HepG2 (cell line): ENCODE results near the gene EGLN2. TPM values are rescaled to one million over a fixed set of nuclear protein-coding genes. Genes with fewer than 3 reads are reported as not detected.
A peak's percentile ranks its signal among the peaks of the same experiment; 100 is the strongest.

ENCODE experiments used
- ATAC-seq: fragments of 200-7000 bp; cut with Tn5 transposase; 3 replicates; pipeline ENCODE4 v1.9.1; 2020; ENCODE audit warnings: mild to moderate bottlenecking, moderate library complexity
- BruUV-seq: library from RNA; stranded (reverse); fragments of 400-500 nt; replicated peaks from 2 replicates; lab custom pipeline; 2021; lab: Mats Ljungman, UMichigan
- CTCF ChIA-PET: fragments of 300-600 bp; formaldehyde crosslinking; extraction: SDS; loops from one replicate; lab custom pipeline; 2021; ENCODE audit warnings: low total read pairs, inconsistent platforms, low intra/inter-chr PET ratio; lab: Yijun Ruan, JAX
- POLR2A ChIA-PET: fragments of 350-600 bp; sonication (Branson Sonifier 250); formaldehyde crosslinking; loops from one replicate; lab custom pipeline; 2020; ENCODE audit warnings: antibody characterized with exemption, inconsistent platforms; lab: Yijun Ruan, JAX
- DNase-seq: peaks from one replicate; pipeline ENCODE4 v3.0.0-alpha.2; 2015; ENCODE audit warnings: low spot score
- FAIRE-seq: peaks from 3 replicates; lab custom pipeline; 2011; peaks lifted over from hg19 to GRCh38; lab: Jason Lieb, UNC
- H2AFZ ChIP-seq: one replicate; pipeline ENCODE4 v1.6.1; 2011; ENCODE audit warnings: low read length, inconsistent platforms
- H3K27ac ChIP-seq: fragments of 300-600 bp; 3 replicates; pipeline ENCODE4 v1.8.0; 2011; ENCODE audit warnings: mixed run types, mild to moderate bottlenecking, mixed read lengths, low read length, inconsistent platforms; ENCODE audit not compliant: insufficient read depth; ENCODE audit errors: extremely low read length
- H3K27me3 ChIP-seq, 2 experiments: fragments of 200-600 bp in 1 of 2; 2 replicates in 1 of 2; 3 replicates in 1 of 2; pipeline versions ENCODE4 v1.6.0 to v1.8.0; 2011; ENCODE audit warnings: low read length in 2 of 2, mild to moderate bottlenecking in 2 of 2, moderate library complexity in 2 of 2, inconsistent platforms in 1 of 2; ENCODE audit not compliant: insufficient read depth in 2 of 2, control insufficient read depth in 1 of 2
- H3K36me3 ChIP-seq, 2 experiments: fragments of 200-600 bp in 1 of 2; replicated peaks in 1 of 2; 2 replicates in 1 of 2; 3 replicates in 1 of 2; pipeline versions ENCODE4 v1.5.1 to v1.8.0; 2011; ENCODE audit warnings: low read length in 2 of 2, inconsistent platforms in 1 of 2; ENCODE audit not compliant: insufficient read depth in 2 of 2, control insufficient read depth in 1 of 2
- H3K4me1 ChIP-seq: 2 replicates; pipeline ENCODE4 v1.5.1; 2012; ENCODE audit warnings: low read length, inconsistent platforms; ENCODE audit not compliant: insufficient read depth
- H3K4me2 ChIP-seq: 2 replicates; pipeline ENCODE4 v1.6.0; 2011; ENCODE audit warnings: low read depth, low read length, inconsistent platforms
- H3K4me3 ChIP-seq, 3 experiments: fragments of 200-600 bp in 1 of 3; sonication (generic), shearing (Covaris generic) in 1 of 3; replicated peaks in 1 of 3; 2 replicates each; pipeline ENCODE4 v1.5.1; 2011 to 2016; ENCODE audit warnings: low read length in 3 of 3, inconsistent platforms in 2 of 3, low read depth in 2 of 3, mild to moderate bottlenecking in 2 of 3, control low read depth in 1 of 3, mixed read lengths in 1 of 3; ENCODE audit not compliant: insufficient read depth in 1 of 3
- H3K79me2 ChIP-seq: one replicate; pipeline ENCODE4 v1.6.1; 2011; ENCODE audit warnings: low read length, inconsistent platforms; ENCODE audit not compliant: insufficient read depth
- H3K9ac ChIP-seq: 2 replicates; pipeline ENCODE4 v1.6.0; 2011; ENCODE audit warnings: mild to moderate bottlenecking, low read depth, low read length, inconsistent platforms; ENCODE audit not compliant: insufficient read depth
- H3K9me3 ChIP-seq: 2 replicates; pipeline ENCODE4 v1.5.1; 2012; ENCODE audit warnings: mild to moderate bottlenecking, low read length
- H4K20me1 ChIP-seq: 2 replicates; pipeline ENCODE4 v1.6.0; 2011; ENCODE audit warnings: inconsistent platforms, mild to moderate bottlenecking, low read length, moderate library complexity; ENCODE audit not compliant: insufficient read depth
- ADNP ChIP-seq: sonication (generic); formaldehyde crosslinking; IDR thresholded peaks from 2 replicates; pipeline ENCODE4 v1.4.0; 2020; ENCODE audit warnings: missing genetic modification reagents
- CBX5 ChIP-seq: sonication (generic); formaldehyde crosslinking; IDR thresholded peaks from 2 replicates; pipeline ENCODE4 v1.4.0; 2020; ENCODE audit warnings: missing genetic modification reagents, borderline replicate concordance
- ESRRA ChIP-seq: sonication (generic); formaldehyde crosslinking; IDR thresholded peaks from 2 replicates; pipeline ENCODE4 v1.5.1; 2020; ENCODE audit warnings: mild to moderate bottlenecking, low read depth, missing genetic modification reagents
- KAT7 ChIP-seq: IDR thresholded peaks from 2 replicates; pipeline ENCODE4 v1.6.1; 2018; ENCODE audit warnings: borderline replicate concordance, missing compliant biosample characterization
- RELA ChIP-seq: sonication (generic); formaldehyde crosslinking; IDR thresholded peaks from 2 replicates; pipeline ENCODE4 v1.4.0; 2020; ENCODE audit warnings: missing genetic modification reagents
- SMC3 ChIP-seq: IDR thresholded peaks from 2 replicates; pipeline ENCODE4 v1.6.1; 2011; ENCODE audit warnings: low read length, improper control_type of control experiment
- ZFP82 ChIP-seq: sonication (generic); formaldehyde crosslinking; IDR thresholded peaks from 2 replicates; pipeline ENCODE4 v1.5.1; 2020; ENCODE audit warnings: mild to moderate bottlenecking, missing genetic modification reagents, borderline replicate concordance
- ZFY ChIP-seq: sonication (generic); formaldehyde crosslinking; IDR thresholded peaks from 2 replicates; pipeline ENCODE4 v1.4.0; 2020; ENCODE audit warnings: missing genetic modification reagents
- ZNF263 ChIP-seq: sonication (generic); formaldehyde crosslinking; IDR thresholded peaks from 2 replicates; pipeline ENCODE4 v1.4.0; 2020; ENCODE audit warnings: missing genetic modification reagents
- WGBS: methylation state at CpG from one replicate; pipeline ENCODE4 v1.1.6; 2017; ENCODE audit warnings: low lambda C conversion rate; 5-methylcytosine and 5-hydroxymethylcytosine counted together
- in situ Hi-C: cut with HindIII; loops from 2 replicates; pipeline ENCODE4 v1.10.0; 2017; ENCODE audit warnings: low pct_unique_long_range_greater_than_20kb; ENCODE audit not compliant: extremely low pct_ligation_motif_present
- intact Hi-C: fragments of 100-400 bp; cut with micrococcal nuclease; formaldehyde crosslinking; loops from one replicate; pipeline ENCODE4 v1.10.0; 2022; ENCODE audit not compliant: unreplicated experiment
- polyA plus RNA-seq, 8 experiments: library from polyadenylated mRNA; depleted of rRNA in 3 of 8; stranded (reverse) in 7 of 8; unstranded in 1 of 8; fragments of >200 nt; fragmentation: Illumina TruSeq in 4 of 8; extraction: Trizol in 4 of 8; gene quantifications; 2 replicates each; pipeline versions ENCODE4 v1.2.1 to v1.2.3, GENCODE V29; 2011 to 2016; ENCODE audit warnings: low read depth in 4 of 8, missing spikeins in 1 of 8, mixed read lengths in 1 of 8; ENCODE audit not compliant: insufficient read depth in 1 of 8
- total RNA-seq, 5 experiments: library from RNA; depleted of rRNA; stranded (reverse); fragments of >200 nt; fragmentation: Illumina TruSeq; extraction: Trizol; gene quantifications; 2 replicates each; pipeline ENCODE4 v1.2.3, GENCODE V29; 2016; ENCODE audit warnings: low read depth in 1 of 5
- TF ChIP-seq, protein P1 (sequence below): sonication (generic); formaldehyde crosslinking; IDR thresholded peaks from 2 replicates; pipeline ENCODE4 v1.5.0; 2020; ENCODE audit warnings: missing genetic modification reagents
- TF ChIP-seq, protein P2 (sequence below): sonication (generic); formaldehyde crosslinking; IDR thresholded peaks from 2 replicates; pipeline ENCODE4 v1.5.1; 2020; ENCODE audit warnings: missing genetic modification reagents, mild to moderate bottlenecking, borderline replicate concordance
- TF ChIP-seq, protein P3 (sequence below): IDR thresholded peaks from 2 replicates; pipeline ENCODE4 v1.6.1; 2016
- TF ChIP-seq, protein P4 (sequence below): sonication (generic); formaldehyde crosslinking; IDR thresholded peaks from 2 replicates; pipeline ENCODE4 v1.5.0; 2020; ENCODE audit warnings: missing genetic modification reagents
- TF ChIP-seq, protein P5 (sequence below): sonication (generic); formaldehyde crosslinking; IDR thresholded peaks from 2 replicates; pipeline ENCODE4 v1.9.0; 2022; ENCODE audit warnings: low read depth, missing genetic modification reagents

Gene EGLN2
- total and polyA plus RNA-seq, 2 of the 13 experiments (the other 11 are each of a cell fraction or from before 2014, with no cell fraction given): 16.5 to 40.8 TPM

DNA sequence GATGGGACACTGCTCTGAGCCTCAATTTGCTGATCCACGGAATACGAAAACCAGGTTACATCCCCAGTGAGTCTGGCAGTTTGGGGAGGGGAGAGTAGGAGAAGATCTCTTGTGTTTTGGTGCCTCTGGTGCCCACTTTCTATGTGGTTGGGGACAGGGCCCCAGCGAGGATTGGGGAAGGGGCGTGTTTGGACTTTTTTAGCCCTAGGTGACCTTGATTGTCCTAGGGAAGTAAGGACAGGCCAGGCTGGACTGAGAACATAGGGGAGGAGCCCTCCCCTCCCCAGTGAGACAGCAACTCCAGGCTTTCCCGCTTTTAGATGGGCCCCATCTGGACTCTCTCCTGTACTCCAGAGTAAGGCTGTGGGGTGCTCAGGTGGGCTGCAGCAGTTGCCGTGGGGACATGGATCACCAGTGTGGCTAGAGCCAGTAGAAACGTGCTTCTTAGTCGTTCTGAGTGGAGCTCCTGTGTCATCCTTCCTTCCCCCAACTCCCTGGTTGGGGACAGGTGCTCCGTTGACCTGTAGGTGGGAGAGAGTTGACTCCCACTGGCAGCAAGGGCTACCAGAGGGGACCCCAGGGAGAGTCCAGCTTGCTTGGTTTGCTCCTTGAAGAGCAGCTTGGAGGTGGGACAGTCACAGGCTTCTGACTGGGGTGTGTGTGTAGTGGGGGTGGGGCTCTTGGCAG lies 4.3 kb downstream of the EGLN2 start (continued):
- TF ChIP-seq, protein P1, sequence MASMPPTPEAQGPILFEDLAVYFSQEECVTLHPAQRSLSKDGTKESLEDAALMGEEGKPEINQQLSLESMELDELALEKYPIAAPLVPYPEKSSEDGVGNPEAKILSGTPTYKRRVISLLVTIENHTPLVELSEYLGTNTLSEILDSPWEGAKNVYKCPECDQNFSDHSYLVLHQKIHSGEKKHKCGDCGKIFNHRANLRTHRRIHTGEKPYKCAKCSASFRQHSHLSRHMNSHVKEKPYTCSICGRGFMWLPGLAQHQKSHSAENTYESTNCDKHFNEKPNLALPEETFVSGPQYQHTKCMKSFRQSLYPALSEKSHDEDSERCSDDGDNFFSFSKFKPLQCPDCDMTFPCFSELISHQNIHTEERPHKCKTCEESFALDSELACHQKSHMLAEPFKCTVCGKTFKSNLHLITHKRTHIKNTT (CRISPR knock-in tag): no peak
- TF ChIP-seq ESRRA (CRISPR knock-in tag) (no peak), KAT7 (CRISPR knock-in tag) (no peak), RELA (CRISPR knock-in tag) (no peak)

DNA sequence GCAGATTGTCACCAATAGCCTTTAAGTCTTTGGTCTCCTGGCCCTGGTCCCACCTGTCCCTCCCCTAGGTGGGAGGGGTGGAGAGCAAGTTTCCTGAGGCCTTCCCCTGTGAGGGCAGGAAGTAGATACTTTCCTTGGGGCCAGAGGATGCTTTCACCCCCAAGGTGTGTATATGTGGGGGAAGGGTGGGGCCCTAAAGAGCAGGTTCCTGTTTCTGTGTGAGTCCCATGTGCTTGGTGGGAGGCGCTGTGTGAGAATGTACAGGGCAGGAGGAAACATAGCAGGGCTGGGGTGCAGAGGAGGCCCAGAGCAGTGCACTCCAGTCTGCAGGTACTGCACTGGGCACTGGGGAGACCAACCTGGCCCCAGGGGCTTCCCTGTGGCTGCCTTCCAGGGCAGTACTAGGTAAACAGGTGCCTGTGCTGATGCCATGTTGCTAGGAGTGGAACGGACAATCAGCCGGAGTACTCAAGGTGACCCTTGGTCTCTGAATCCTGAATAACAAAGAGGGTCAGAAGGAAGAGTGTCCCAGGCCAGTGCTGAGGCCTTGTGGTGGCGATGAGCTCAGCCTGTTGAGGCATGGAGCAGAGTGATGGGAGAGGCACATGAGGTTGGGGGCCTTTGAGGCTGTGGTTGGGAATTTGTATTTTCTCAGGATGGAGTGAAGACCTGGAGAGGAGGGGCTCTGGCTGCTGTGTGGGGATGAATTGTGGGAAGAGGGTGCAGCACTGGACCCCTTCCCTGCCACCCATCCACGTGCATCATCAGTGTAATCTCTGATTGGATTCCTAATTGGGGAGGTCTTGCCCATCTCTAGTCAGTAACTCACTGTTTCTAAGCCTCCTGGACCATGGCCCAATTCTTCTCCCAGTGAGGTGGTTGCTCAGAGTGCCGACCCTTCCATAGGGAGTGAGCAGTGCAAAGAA lies 5.1 kb downstream of the EGLN2 start:
- peak; percentile 32 for FAIRE-seq
- ATAC-seq: peak; percentile 15
- no peaks in the 10 kb centered on the region; a peak in 1 of 5 replicates for H3K27me3 ChIP-seq
- H3K9ac ChIP-seq: peak overlapping the region; percentile 26; the same call in 1 of the 2 replicates
- peaks cover 11% of the 10 kb centered on the region; the same call in 1 of the 2 replicates for H4K20me1 ChIP-seq
- H3K4me3 ChIP-seq: peak overlapping the region in 1 of 3 experiments; percentile 23; a peak in 1 of 6 replicates
- H3K79me2 ChIP-seq: peaks cover 34% of the 10 kb centered on the region
- WGBS: 65% methylated on average over 5 of the region's 6 CpGs
- H3K27ac ChIP-seq: peak overlapping the region; percentile 48
- peaks cover 14 to 28% of the 10 kb centered on the region in 2 experiments; a peak in 4 of 5 replicates for H3K36me3 ChIP-seq
- peak; percentile 52 for DNase-seq
- H3K9me3 ChIP-seq: no peaks in the 10 kb centered on the region
- intact Hi-C loops: no loop called here
- POLR2A ChIA-PET: interaction anchor here (1.3 to 5.0 kb wide), 3 partner anchors 26 to 54 kb away, joined by 5 to 28 read pairs (median 10); partner anchors contain the start of genes ACTMAP, RAB4B and SNRPA
- BruUV-seq: no TSS peak
- in situ Hi-C loops: no loop called here
- H3K4me1 ChIP-seq: peaks cover 53% of the 10 kb centered on the region
- CTCF ChIA-PET: no interaction called here
- peak overlapping the region; percentile 38 for H3K4me2 ChIP-seq
- H2AFZ ChIP-seq: no peak overlapping the region
- TF ChIP-seq ZNF263 (no peak), ZFP82 (CRISPR knock-in tag) (no peak), ADNP (no peak), ZFY (CRISPR knock-in tag) (peak; percentile 48; the same call in 1 of the 2 replicates), SMC3 (no peak), CBX5 (CRISPR knock-in tag) (no peak)
- TF ChIP-seq, protein P2, sequence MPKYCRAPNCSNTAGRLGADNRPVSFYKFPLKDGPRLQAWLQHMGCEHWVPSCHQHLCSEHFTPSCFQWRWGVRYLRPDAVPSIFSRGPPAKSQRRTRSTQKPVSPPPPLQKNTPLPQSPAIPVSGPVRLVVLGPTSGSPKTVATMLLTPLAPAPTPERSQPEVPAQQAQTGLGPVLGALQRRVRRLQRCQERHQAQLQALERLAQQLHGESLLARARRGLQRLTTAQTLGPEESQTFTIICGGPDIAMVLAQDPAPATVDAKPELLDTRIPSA (CRISPR knock-in tag): no peak
- TF ChIP-seq, protein P3, sequence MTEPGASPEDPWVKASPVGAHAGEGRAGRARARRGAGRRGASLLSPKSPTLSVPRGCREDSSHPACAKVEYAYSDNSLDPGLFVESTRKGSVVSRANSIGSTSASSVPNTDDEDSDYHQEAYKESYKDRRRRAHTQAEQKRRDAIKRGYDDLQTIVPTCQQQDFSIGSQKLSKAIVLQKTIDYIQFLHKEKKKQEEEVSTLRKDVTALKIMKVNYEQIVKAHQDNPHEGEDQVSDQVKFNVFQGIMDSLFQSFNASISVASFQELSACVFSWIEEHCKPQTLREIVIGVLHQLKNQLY (CRISPR knock-in tag): no peak
- TF ChIP-seq, protein P4, sequence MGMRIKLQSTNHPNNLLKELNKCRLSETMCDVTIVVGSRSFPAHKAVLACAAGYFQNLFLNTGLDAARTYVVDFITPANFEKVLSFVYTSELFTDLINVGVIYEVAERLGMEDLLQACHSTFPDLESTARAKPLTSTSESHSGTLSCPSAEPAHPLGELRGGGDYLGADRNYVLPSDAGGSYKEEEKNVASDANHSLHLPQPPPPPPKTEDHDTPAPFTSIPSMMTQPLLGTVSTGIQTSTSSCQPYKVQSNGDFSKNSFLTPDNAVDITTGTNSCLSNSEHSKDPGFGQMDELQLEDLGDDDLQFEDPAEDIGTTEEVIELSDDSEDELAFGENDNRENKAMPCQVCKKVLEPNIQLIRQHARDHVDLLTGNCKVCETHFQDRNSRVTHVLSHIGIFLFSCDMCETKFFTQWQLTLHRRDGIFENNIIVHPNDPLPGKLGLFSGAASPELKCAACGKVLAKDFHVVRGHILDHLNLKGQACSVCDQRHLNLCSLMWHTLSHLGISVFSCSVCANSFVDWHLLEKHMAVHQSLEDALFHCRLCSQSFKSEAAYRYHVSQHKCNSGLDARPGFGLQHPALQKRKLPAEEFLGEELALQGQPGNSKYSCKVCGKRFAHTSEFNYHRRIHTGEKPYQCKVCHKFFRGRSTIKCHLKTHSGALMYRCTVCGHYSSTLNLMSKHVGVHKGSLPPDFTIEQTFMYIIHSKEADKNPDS: 0 out of 2 replicates have a peak, but pooled peaks have one; percentile 51
- TF ChIP-seq, protein P5, sequence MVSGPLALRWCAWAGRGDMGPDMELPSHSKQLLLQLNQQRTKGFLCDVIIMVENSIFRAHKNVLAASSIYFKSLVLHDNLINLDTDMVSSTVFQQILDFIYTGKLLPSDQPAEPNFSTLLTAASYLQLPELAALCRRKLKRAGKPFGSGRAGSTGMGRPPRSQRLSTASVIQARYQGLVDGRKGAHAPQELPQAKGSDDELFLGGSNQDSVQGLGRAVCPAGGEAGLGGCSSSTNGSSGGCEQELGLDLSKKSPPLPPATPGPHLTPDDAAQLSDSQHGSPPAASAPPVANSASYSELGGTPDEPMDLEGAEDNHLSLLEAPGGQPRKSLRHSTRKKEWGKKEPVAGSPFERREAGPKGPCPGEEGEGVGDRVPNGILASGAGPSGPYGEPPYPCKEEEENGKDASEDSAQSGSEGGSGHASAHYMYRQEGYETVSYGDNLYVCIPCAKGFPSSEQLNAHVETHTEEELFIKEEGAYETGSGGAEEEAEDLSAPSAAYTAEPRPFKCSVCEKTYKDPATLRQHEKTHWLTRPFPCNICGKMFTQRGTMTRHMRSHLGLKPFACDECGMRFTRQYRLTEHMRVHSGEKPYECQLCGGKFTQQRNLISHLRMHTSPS (CRISPR knock-in tag): peak; percentile 30; the same call in 1 of the 2 replicates
